Thyroid gland (tissue), 4 donors: Measurements from ENCODE around the gene KLHL12. TPM values are rescaled to one million over a fixed set of nuclear protein-coding genes. Genes with fewer than 3 reads are reported as not detected.

Experiments
- DNase-seq, 2 donors: peaks; one replicate each; pipeline ENCODE4 v3.0.0-alpha.2; 2019
- H3K27ac ChIP-seq, 3 donors: fragments of 200-600 bp; sonication (generic); 1 replicate in 2 of 3; 2 replicates in 1 of 3; pipeline ENCODE4 v1.5.1; 2016 to 2019; ENCODE audit warnings: mild to moderate bottlenecking in 1 of 3, moderate library complexity in 1 of 3
- H3K27me3 ChIP-seq: fragments of 200-600 bp; sonication (generic); one replicate; pipeline ENCODE4 v1.5.1; 2019
- H3K36me3 ChIP-seq, 2 donors: fragments of 200-600 bp; sonication (generic); one replicate each; pipeline ENCODE4 v1.5.1; 2016 to 2019
- H3K4me1 ChIP-seq, 2 donors: fragments of 200-600 bp; sonication (generic); one replicate each; pipeline ENCODE4 v1.5.1; 2017 to 2019
- H3K4me3 ChIP-seq, 3 donors: fragments of 200-600 bp; sonication (generic); replicated peaks in 1 of 3; 1 replicate in 2 of 3; 2 replicates in 1 of 3; pipeline ENCODE4 v1.5.1; 2016; ENCODE audit warnings: mild to moderate bottlenecking in 1 of 3
- H3K9me3 ChIP-seq: fragments of 200-600 bp; sonication (generic); one replicate; pipeline ENCODE4 v1.5.1; 2017
- POLR2A ChIP-seq, 2 donors: fragments of 450-650 bp; IDR thresholded peaks; one replicate each; pipeline ENCODE4 v1.6.1; 2017; ENCODE audit warnings: antibody characterized with exemption in 2 of 2, mild to moderate bottlenecking in 2 of 2, moderate library complexity in 1 of 2
- WGBS, 2 donors: methylation state at CpG; one replicate each; pipeline ENCODE4 v1.1.5; 2017; 5-methylcytosine and 5-hydroxymethylcytosine counted together
- intact Hi-C: fragments of 100-400 bp; cut with DNase I; formaldehyde crosslinking; loops from one replicate; pipeline ENCODE4 v1.15.1; 2023
- total RNA-seq, 4 donors: library from RNA; depleted of rRNA; stranded (reverse); fragments of >200 nt; gene quantifications; one replicate each; pipeline ENCODE4 v1.2.3, GENCODE V29; 2016
- TF ChIP-seq, protein P1 (sequence below), 6 experiments: fragments of 200-600 bp in 3 of 6; fragments of 450-650 bp in 3 of 6; sonication (generic) in 3 of 6; IDR thresholded peaks; one replicate each; pipeline ENCODE4 v1.5.1; 2016 to 2019; ENCODE audit warnings: antibody characterized with exemption in 6 of 6, mild to moderate bottlenecking in 2 of 6, inconsistent platforms in 1 of 6, moderate library complexity in 1 of 6

KLHL12 gene
- total RNA-seq, 4 donors from 2014 or later: 25.1 to 34.0 (median 29.1) TPM

DNA sequence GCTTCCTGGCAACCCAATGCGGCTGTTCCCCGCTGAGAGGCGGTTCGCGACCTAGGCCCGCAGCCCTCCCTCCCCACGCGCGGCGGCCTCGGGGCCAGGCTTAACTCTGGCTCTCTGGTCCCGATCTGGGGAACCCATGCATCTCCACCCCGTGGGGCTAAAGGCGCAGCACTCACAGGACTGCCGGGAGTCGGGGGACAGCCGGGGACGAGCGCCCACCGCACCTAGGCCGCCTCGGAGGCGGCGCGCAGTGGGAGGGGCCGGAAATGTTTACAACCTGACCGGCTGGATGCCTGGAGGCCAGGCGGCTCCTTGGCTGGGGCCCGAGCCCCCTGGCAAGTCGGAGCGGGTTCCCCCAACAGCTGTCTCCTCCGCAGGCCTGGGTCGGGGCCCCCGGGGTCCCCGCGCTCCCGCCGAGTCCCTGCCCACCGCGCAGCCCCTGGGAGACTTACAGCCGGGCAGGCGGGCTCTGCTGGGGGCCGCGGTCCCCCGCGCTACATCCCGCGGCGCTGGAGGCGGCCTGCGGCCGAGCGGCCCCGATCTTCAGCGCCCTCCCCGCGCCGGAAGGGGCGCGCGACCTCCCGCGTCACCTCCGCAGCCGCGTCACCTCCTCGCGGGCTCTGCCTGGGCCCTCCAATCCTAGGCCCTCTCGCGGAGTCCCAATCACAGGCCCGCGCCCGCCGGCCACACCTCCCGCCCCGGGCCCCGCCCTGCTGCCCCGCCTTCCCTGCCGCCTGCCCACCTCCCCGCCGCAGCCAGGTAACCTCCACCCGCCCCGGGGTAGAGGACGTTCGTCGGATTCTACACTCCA is 30.9 kb upstream of the KLHL12 start, which contains the start of gene ADIPOR1:
Gene ADIPOR1, minus strand, starts transcription at position 580 of the 811 bp plus-strand sequence. CDS start 7,242 bp downstream, outside the sequence.
- Histone ChIP-seq H3K27me3 (no peaks in the 10 kb centered on the region), H3K27ac (peak within 1 kb of the TSS; percentile 63 to 90 (median 85)), H3K4me1 (peaks cover 11 to 25% of the 10 kb centered on the region in 2 donors), H3K36me3 (no peaks in the 10 kb centered on the region), H3K4me3 (peak within 1 kb of the TSS; percentile 78 to 100 (median 86)), H3K9me3 (no peaks in the 10 kb centered on the region)
- 0 to 1% methylated on average over 13 to 20 of the region's 86 CpGs for WGBS, 2 donors
- DNase-seq: peak; percentile 93
- TF ChIP-seq POLR2A (IDR thresholded peaks at IDR 0.05): peak; percentile 78 to 92
- TF ChIP-seq, protein P1, sequence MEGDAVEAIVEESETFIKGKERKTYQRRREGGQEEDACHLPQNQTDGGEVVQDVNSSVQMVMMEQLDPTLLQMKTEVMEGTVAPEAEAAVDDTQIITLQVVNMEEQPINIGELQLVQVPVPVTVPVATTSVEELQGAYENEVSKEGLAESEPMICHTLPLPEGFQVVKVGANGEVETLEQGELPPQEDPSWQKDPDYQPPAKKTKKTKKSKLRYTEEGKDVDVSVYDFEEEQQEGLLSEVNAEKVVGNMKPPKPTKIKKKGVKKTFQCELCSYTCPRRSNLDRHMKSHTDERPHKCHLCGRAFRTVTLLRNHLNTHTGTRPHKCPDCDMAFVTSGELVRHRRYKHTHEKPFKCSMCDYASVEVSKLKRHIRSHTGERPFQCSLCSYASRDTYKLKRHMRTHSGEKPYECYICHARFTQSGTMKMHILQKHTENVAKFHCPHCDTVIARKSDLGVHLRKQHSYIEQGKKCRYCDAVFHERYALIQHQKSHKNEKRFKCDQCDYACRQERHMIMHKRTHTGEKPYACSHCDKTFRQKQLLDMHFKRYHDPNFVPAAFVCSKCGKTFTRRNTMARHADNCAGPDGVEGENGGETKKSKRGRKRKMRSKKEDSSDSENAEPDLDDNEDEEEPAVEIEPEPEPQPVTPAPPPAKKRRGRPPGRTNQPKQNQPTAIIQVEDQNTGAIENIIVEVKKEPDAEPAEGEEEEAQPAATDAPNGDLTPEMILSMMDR (IDR thresholded peaks at IDR 0.05): peak in 3 of 6 experiments; percentile 15 to 19 (median 17)
- intact Hi-C loops: loop anchor here (10.0 kb wide), 1 partner anchor 73 kb away; the partner anchor contains the start of gene RABIF

DNA sequence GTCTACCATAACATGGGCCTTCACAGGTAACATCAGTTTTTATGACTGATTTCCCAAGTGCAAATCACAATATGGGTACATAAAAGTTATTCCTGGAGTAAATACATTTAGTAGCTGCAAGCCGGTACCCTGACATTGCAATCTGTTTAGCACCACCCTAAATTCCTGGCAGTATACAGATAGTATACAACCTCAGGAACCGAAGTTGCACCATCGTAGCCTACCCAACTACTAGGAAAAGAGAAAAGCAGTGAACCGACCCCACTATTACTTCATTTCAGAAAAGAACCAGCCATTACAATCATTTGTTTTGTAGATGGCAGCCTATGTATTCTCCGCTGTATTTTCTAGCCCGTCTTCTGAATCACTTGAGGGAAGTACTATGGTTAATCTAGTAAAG is 29.9 kb upstream of the KLHL12 start:
- Histone ChIP-seq H3K4me3 (peak overlapping the region in 2 of 3 donors; percentile 78 to 100), H3K36me3 (no peaks in the 10 kb centered on the region), H3K27me3 (no peaks in the 10 kb centered on the region), H3K4me1 (peaks cover 11 to 25% of the 10 kb centered on the region in 2 donors), H3K27ac (no peak overlapping the region), H3K9me3 (no peaks in the 10 kb centered on the region)
- no peak for DNase-seq
- 65 to 71% methylated on average over 6 of the region's 6 CpGs for WGBS, 2 donors
- TF ChIP-seq POLR2A (IDR thresholded peaks at IDR 0.05): no peak
- TF ChIP-seq, protein P1 (IDR thresholded peaks at IDR 0.05): no peak
- intact Hi-C loops: loop anchor here (10.0 kb wide), 1 partner anchor 72 kb away; the partner anchor contains the start of gene RABIF

DNA sequence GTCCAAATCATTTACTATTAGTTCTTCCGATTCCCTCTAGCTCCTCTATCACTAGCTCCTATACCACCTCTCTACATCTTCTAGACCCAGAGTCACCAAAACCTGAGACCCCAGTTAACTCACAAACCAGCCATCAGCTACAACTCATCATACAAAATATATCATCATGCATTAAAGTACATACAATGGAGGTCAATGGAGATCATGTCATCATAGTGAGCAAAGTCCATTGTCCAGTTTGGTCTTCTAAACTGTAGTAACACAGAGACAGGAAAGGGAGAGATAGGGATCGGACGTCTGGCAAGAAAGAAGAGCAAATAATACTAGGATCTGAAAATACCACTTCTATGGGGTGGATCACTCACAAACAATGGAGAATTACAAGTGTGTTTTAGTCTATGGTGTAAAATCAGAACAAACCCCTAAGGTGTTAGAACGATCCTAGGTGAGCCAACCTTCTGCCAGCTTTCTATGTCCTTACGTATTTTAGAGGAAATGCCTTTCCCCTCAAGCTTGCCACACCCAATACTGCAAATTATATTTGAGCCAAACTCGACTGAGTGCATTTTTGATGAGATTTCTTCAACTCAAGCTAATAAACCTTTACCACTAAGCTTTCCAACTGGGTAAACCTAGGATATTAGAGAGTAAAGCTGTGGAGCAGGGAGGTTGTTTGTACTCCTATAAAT is 27.2 kb upstream of the KLHL12 start:
- Histone ChIP-seq H3K4me3 (no peak overlapping the region), H3K4me1 (peaks cover 11 to 25% of the 10 kb centered on the region in 2 donors), H3K36me3 (peaks cover 6 to 11% of the 10 kb centered on the region in 2 donors), H3K9me3 (no peaks in the 10 kb centered on the region), H3K27ac (no peak overlapping the region), H3K27me3 (no peaks in the 10 kb centered on the region)
- no peak for DNase-seq
- no peak for TF ChIP-seq POLR2A (IDR thresholded peaks at IDR 0.05)
- TF ChIP-seq, protein P1 (IDR thresholded peaks at IDR 0.05): no peak
- 77 to 82% methylated on average over 6 of the region's 6 CpGs for WGBS, 2 donors
- intact Hi-C loops: loop anchor here (10.0 kb wide), 1 partner anchor 69 kb away; the partner anchor contains the start of gene RABIF

DNA sequence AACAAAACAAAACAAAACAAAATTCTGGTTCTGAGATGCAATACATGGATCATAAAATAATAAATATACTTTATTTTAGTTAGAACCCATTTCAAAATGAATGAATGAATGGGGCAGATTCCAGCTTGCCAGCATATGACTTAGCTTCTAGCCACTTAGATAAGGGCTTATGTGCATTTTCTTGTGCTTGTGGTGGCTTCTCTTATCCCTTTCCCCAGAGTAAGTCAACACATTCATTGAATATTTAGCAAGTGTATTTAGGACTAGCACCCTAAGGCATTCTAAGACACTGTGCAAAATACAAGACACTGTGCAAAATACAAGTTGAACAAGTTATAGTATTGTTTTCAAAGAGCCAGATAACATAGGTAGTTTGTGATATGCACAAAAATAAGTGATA is 26.4 kb upstream of the KLHL12 start:
- TF ChIP-seq, protein P1 (IDR thresholded peaks at IDR 0.05): no peak
- TF ChIP-seq POLR2A (IDR thresholded peaks at IDR 0.05): no peak

More for the DNA sequence above, 26.4 kb upstream of the KLHL12 start:
- H3K9me3 ChIP-seq: no peaks in the 10 kb centered on the region
- H3K36me3 ChIP-seq: peaks cover 9 to 11% of the 10 kb centered on the region in 2 donors
- DNase-seq: no peak
- H3K27ac ChIP-seq: no peak overlapping the region
- no peaks in the 10 kb centered on the region for H3K27me3 ChIP-seq
- intact Hi-C loops: loop anchor here (10.0 kb wide), 1 partner anchor 69 kb away; the partner anchor contains the start of gene RABIF
- no peak overlapping the region for H3K4me3 ChIP-seq
- peaks cover 7 to 17% of the 10 kb centered on the region in 2 donors for H3K4me1 ChIP-seq
